PC-3 (cell line): ENCODE results near the gene COX10.

Experiments used
- CTCF ChIP-seq: fragments of 300-600 bp; sonication (generic); conservative IDR thresholded peaks from 2 replicates; pipeline ENCODE4 v1.5.1; 2017; ENCODE audit warnings: antibody characterized with exemption, low read depth, mild to moderate bottlenecking, low read length
- EZH2 ChIP-seq: fragments of 300-600 bp; sonication (generic); IDR thresholded peaks from one replicate; pipeline ENCODE4 v1.6.1; 2017; ENCODE audit warnings: antibody characterized with exemption, mild to moderate bottlenecking, low read length; ENCODE audit not compliant: unreplicated experiment
- EZH2phosphoT487 ChIP-seq: fragments of 300-600 bp; sonication (generic); IDR thresholded peaks from 2 replicates; pipeline ENCODE4 v1.6.1; 2018; ENCODE audit warnings: mild to moderate bottlenecking, antibody characterized with exemption, low read length, borderline replicate concordance

DNA sequence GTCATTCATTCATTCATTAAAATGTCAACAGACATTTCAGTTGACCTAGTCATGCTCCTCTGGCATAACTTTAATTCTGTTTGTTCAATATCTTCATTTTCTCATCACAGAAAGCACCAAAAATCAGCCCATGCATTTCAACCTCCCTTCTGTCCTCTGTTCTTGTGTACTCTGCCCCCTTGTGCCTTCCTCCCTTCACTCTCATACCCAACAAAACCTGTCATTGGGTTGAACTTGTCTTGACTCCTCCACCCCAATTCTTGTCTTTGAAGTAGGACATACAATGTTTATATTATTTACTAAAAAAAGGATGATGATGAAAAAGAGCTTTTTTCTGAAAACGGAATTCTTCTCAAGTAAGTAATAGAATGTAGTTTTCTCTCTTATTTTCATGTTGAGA, 43.8 kb downstream of the COX10 start:
- TF ChIP-seq CTCF (peak; percentile 15; the same call in 1 of the 2 replicates), EZH2phosphoT487 (no peak), EZH2 (no peak)
